Natural killer cell (primary cell): Measurements from ENCODE around the gene KRT2. TPM values are rescaled to one million over a fixed set of nuclear protein-coding genes. Genes with fewer than 3 reads are reported as not detected.
A peak's percentile ranks its signal among the peaks of the same experiment; 100 is the strongest.

ENCODE experiments used
- ATAC-seq, 3 donors: fragments of 150-1000 bp in 2 of 3; fragments of 200-7000 bp in 1 of 3; cut with Tn5 transposase; 1 replicate in 1 of 3; 2 replicates in 2 of 3; pipeline ENCODE4 v1.10.0; 2021; ENCODE audit warnings: mild to moderate bottlenecking in 2 of 3, moderate library complexity in 2 of 3
- DNase-seq, 2 donors: peaks; one replicate each; pipeline versions ENCODE4 v3.0.0 to v3.0.0-alpha.2; 2013 to 2021; ENCODE audit warnings: mixed read lengths in 1 of 2
- H3K27ac ChIP-seq: one replicate; pipeline ENCODE4 v1.5.1; 2013; ENCODE audit warnings: mild to moderate bottlenecking, low read length
- H3K27me3 ChIP-seq: one replicate; pipeline ENCODE4 v1.6.1; 2013; ENCODE audit warnings: low read length; ENCODE audit not compliant: control insufficient read depth, insufficient read depth
- H3K36me3 ChIP-seq: one replicate; pipeline ENCODE4 v1.6.1; 2013; ENCODE audit warnings: low read length; ENCODE audit not compliant: control insufficient read depth, insufficient read depth
- H3K4me1 ChIP-seq: one replicate; pipeline ENCODE4 v1.6.1; 2013; ENCODE audit warnings: low read length; ENCODE audit not compliant: control insufficient read depth, insufficient read depth
- H3K4me3 ChIP-seq: one replicate; pipeline ENCODE4 v1.5.1; 2013; ENCODE audit warnings: low read length
- H3K9me3 ChIP-seq: one replicate; pipeline ENCODE4 v1.6.1; 2013; ENCODE audit warnings: low read length; ENCODE audit not compliant: control insufficient read depth, insufficient read depth
- H3K27ac Mint-ChIP-seq, 2 donors: one replicate each; pipeline ENCODE4 v1.8.0; 2022; ENCODE audit warnings: mild to moderate bottlenecking in 2 of 2, mixed read lengths in 2 of 2, moderate library complexity in 1 of 2
- H3K27me3 Mint-ChIP-seq, 2 donors: one replicate each; pipeline ENCODE4 v1.8.0; 2022; ENCODE audit warnings: low read depth in 2 of 2, mixed read lengths in 2 of 2
- H3K36me3 Mint-ChIP-seq: one replicate; pipeline ENCODE4 v1.8.0; 2022; ENCODE audit warnings: mixed read lengths
- H3K4me1 Mint-ChIP-seq, 2 donors: one replicate each; pipeline ENCODE4 v1.8.0; 2022; ENCODE audit warnings: mixed read lengths in 2 of 2
- H3K4me3 Mint-ChIP-seq: one replicate; pipeline ENCODE4 v1.8.0; 2022; ENCODE audit warnings: mild to moderate bottlenecking, moderate library complexity, mixed read lengths
- H3K9me3 Mint-ChIP-seq, 2 donors: one replicate each; pipeline ENCODE4 v1.8.0; 2022; ENCODE audit warnings: mixed read lengths in 2 of 2
- CTCF ChIP-seq: fragments of 200-600 bp; IDR thresholded peaks from one replicate; pipeline ENCODE4 v1.8.0; 2022; ENCODE audit warnings: antibody characterized with exemption
- WGBS: methylation state at CpG from one replicate; pipeline ENCODE4 v1.1.7; 2013; ENCODE audit warnings: missing lambda C conversion rate; ENCODE audit not compliant: insufficient coverage; 5-methylcytosine and 5-hydroxymethylcytosine counted together
- intact Hi-C: fragments of 100-400 bp; cut with micrococcal nuclease; formaldehyde crosslinking; loops from one replicate; pipeline ENCODE4 v1.14.2; 2022
- total RNA-seq, 4 donors: library from RNA; stranded (reverse); fragments of 120-200 nt in 1 of 4; gene quantifications; one replicate each; pipeline versions ENCODE4 v1.2.3 to v1.2.4, GENCODE V29; 2013 to 2022

KRT2 gene
- total RNA-seq, 3 donors from 2014 or later (not counting 1 experiment from before 2014, with no cell fraction given), result 0.63 to 1.4 (median 0.66) TPM

DNA sequence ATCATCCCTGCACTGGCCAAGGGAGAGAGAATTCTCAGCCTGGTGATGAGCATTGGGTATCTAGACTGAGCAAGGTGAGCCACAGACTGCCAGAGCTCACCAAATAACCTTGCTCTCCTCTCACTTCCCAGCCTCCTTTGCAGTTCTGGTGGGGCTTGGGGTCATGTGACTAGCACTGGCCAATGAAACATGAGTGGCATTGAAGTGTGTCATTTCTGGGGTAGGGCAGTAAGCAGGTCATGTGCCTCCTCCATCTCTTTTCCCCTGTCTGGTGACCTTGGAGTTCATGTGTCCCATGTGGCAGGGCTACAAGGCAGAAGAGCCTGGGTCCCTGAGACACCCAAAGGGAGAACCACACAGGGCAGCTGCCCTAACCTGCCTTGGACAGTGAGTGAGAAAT lies 47.2 kb downstream of the KRT2 start:
- Mint-ChIP-seq H3K36me3 (peaks cover 14% of the 10 kb centered on the region), H3K4me1 (peaks cover 35 to 38% of the 10 kb centered on the region in 2 donors), H3K27me3 (peaks cover 0 to 24% of the 10 kb centered on the region in 2 donors), H3K4me3 (no peak overlapping the region), H3K9me3 (no peaks in the 10 kb centered on the region), H3K27ac (no peak overlapping the region)
- intact Hi-C loops, result no loop called here
- no peak for DNase-seq
- Histone ChIP-seq H3K9me3 (no peaks in the 10 kb centered on the region), H3K4me3 (no peak overlapping the region), H3K36me3 (no peaks in the 10 kb centered on the region), H3K4me1 (peaks cover 10% of the 10 kb centered on the region), H3K27ac (no peak overlapping the region), H3K27me3 (peaks cover 9% of the 10 kb centered on the region)
- no peak for TF ChIP-seq CTCF
- ATAC-seq, result peak in 1 of 3 donors; percentile 24

DNA sequence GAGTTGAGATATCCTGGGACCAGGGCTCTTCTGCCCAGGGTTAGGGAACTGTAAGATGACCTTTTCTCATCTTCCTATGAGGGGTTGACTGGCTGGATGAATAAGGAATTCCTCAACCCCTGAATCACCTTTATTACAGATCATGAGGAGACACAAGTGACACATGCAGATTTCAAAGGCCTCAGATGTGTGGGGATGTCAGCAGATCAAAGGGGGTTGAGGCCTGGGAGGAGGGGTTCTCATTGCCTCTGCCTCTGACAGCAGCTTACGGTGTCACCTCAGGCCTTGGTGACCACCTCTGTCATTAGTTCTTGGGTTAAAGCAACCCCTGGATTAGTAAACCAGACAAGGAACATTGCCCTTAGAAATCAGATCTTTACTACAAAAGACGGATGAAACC lies 48.7 kb downstream of the KRT2 start:
- peaks cover 19 to 25% of the 10 kb centered on the region in 2 donors for H3K4me1 Mint-ChIP-seq
- no peaks in the 10 kb centered on the region for H3K9me3 Mint-ChIP-seq
- H3K27ac Mint-ChIP-seq, result no peak overlapping the region
- Histone ChIP-seq H3K27ac (no peak overlapping the region), H3K27me3 (peaks cover 10% of the 10 kb centered on the region), H3K36me3 (no peaks in the 10 kb centered on the region), H3K9me3 (no peaks in the 10 kb centered on the region), H3K4me1 (no peaks in the 10 kb centered on the region), H3K4me3 (no peak overlapping the region)
- no peak overlapping the region for H3K4me3 Mint-ChIP-seq
- no peak for TF ChIP-seq CTCF
- H3K27me3 Mint-ChIP-seq, result peaks cover 0 to 34% of the 10 kb centered on the region in 2 donors
- ATAC-seq, result no peak
- intact Hi-C loops, result no loop called here
- peaks cover 14% of the 10 kb centered on the region for H3K36me3 Mint-ChIP-seq
- WGBS, result 85% methylated on average over 2 of the region's 2 CpGs
- peak in 1 of 2 donors; percentile 69 for DNase-seq

GRCh38 chr12:52602552-52602951 lies 49.5 kb downstream of the KRT2 start:
- no peak overlapping the region for H3K27ac ChIP-seq
- H3K27ac Mint-ChIP-seq, result no peak overlapping the region
- H3K27me3 ChIP-seq, result peaks cover 10% of the 10 kb centered on the region
- H3K4me1 ChIP-seq, result no peaks in the 10 kb centered on the region
- ATAC-seq, result no peak
- no peaks in the 10 kb centered on the region for H3K9me3 Mint-ChIP-seq
- H3K4me1 Mint-ChIP-seq, result peaks cover 18 to 21% of the 10 kb centered on the region in 2 donors
- TF ChIP-seq CTCF, result no peak
- no peak overlapping the region for H3K4me3 ChIP-seq
- intact Hi-C loops, result no loop called here
- WGBS, result 94% methylated on average over 5 of the region's 5 CpGs
- DNase-seq, result no peak
- H3K36me3 ChIP-seq, result no peaks in the 10 kb centered on the region
- H3K27me3 Mint-ChIP-seq, result peaks cover 0 to 31% of the 10 kb centered on the region in 2 donors
- H3K9me3 ChIP-seq, result no peaks in the 10 kb centered on the region
- H3K36me3 Mint-ChIP-seq, result peaks cover 10% of the 10 kb centered on the region
- no peak overlapping the region for H3K4me3 Mint-ChIP-seq

GRCh38 chr12:52601671-52602070 lies 50.3 kb downstream of the KRT2 start:
- H3K9me3 Mint-ChIP-seq, result no peaks in the 10 kb centered on the region
- TF ChIP-seq CTCF, result no peak
- Histone ChIP-seq H3K27me3 (peaks cover 10% of the 10 kb centered on the region), H3K36me3 (no peaks in the 10 kb centered on the region), H3K27ac (no peak overlapping the region), H3K4me3 (no peak overlapping the region), H3K4me1 (no peaks in the 10 kb centered on the region), H3K9me3 (no peaks in the 10 kb centered on the region)
- no peak overlapping the region for H3K27ac Mint-ChIP-seq
- peaks cover under 1% of the 10 kb centered on the region for H3K36me3 Mint-ChIP-seq
- ATAC-seq (no peak), DNase-seq (no peak)
- H3K27me3 Mint-ChIP-seq, result peaks cover 0 to 31% of the 10 kb centered on the region in 2 donors
- WGBS, result 89% methylated on average over 4 of the region's 4 CpGs
- intact Hi-C loops, result no loop called here
- peaks cover 13 to 18% of the 10 kb centered on the region in 2 donors for H3K4me1 Mint-ChIP-seq
- H3K4me3 Mint-ChIP-seq, result no peak overlapping the region
